GM19023 (cell line): ENCODE results near the gene LYAR.

Source experiments
- ATAC-seq: cut with Tn5 transposase; IDR thresholded peaks from one replicate; pipeline ENCODE4 v1.9.1; 2021; ENCODE audit warnings: mild to moderate bottlenecking, moderate library complexity; ENCODE audit not compliant: unreplicated experiment

Gene LYAR

GRCh38 chr4:4225915-4226605, 63.9 kb downstream of the LYAR start:
- no peak for ATAC-seq
